HG03045 (cell line): ENCODE results near the gene OR52K1.
"Not testable (repeated sequence)": the region's sequence is repeated elsewhere in the genome, so short reads cannot be mapped to it uniquely, and the experiment has no call there.

Experiments used
- ATAC-seq: cut with Tn5 transposase; IDR thresholded peaks from one replicate; pipeline ENCODE4 v1.9.1; 2021; ENCODE audit warnings: mild to moderate bottlenecking, moderate library complexity; ENCODE audit not compliant: unreplicated experiment

The OR52K1 gene

GRCh38 chr11:4491405-4491804, 9.0 kb downstream of the OR52K1 start:
- ATAC-seq = not testable (repeated sequence)

DNA sequence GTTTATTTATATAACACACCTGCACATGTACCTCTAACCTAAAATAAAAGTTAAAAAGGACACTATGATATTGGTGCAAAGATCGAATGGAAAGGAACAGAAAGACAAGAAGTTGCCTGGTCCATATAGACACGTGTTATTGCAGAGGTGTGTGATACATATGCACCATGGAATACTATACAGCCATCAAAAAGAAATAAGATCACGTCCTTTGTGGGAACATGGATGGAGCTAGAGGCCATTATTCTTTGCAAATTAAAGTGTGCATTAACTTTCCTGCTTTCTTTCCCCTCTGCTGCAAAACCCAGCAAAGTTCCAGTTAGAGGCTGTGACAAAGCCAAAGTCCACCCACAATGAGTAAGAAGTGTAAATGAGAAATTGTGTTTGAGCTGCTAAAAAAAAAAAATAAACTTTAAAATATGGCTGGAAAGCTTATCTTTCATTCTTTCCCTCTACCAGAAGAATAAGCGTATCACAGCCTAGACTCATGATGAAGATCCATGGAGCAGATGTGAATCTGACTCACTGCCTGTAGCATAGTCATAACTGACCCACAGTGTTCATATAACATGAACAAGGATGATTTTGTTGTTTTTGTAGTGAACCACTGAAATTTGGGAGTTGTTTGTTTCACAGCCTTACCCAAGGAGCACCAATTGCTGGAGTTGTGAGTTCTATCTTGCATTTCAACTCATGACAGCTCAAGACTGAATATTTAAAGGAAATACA, 9.6 kb downstream of the OR52K1 start:
- no peak for ATAC-seq

- no peak for ATAC-seq
Measured at GRCh38 chr11:4493480-4493818, 11.0 kb downstream of the OR52K1 start.

DNA sequence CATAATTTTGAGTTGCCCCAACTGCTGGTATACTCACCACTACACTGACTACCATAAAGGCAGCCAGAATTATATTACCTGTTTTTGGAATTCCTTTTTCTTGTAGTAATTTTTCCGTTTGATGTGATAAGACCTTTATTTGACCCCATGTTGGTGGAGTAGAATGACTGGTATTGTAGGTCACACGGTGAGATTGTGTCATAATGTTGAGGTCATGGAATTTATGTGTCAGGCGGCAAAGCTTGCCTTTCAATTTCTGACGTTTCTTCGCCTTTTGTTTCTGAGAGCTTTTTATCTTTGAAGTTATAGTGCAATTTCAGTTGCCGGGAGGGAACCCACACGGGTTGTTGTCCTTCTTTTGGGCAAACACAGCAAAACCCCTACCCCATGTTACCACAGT, 13.0 kb downstream of the OR52K1 start:
- no peak for ATAC-seq

DNA sequence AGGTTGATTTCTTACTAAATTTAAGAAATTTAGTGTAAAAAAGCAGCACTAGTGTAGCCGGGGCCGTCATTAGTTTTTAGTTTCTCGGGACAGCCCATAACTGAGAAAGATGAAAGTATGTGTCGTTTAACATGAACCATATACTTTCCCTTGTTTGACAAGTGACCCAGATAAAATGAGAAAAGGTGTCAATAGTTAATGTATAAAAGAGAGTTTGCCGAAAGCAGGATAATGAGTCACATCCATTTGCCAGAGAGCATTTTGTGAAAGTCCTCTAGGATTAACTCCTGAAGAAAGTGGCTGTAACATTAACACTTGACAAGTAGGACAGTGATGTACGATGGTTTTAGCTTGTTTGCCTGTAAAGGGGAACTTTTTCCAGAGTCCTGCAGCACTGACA, 13.5 kb downstream of the OR52K1 start:
- ATAC-seq = no peak

DNA sequence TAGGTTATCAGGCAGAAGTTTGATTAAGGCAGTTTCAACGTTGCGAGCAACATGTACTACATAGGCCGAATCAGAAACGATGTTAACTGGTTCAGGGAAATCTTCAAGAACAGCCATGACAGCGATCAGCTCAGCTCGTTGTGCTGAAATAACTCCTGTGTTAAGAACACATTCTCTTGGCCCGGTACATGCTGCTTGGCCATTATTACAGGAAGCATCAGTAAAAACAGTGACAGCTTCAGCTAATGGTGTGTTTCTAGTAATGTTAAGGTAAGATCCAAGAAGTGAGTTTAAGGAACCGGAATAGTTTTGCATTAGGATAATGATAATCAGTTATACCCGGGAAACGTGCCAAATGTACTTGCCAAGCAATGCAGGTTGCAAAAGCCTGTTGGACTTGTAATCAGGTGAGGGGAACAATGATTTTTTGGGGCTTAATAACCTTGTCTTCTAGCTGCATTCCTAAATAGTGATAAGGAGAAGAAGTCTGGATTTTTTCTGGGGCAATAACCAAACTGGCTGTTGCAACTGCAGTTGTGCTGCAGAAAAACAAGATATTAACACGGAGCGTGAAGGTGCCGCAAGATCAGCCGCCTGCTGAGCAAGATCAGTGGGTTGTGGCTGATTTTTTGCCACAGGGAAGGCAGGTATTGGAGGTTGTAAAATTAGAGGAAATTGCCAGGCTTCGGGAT, 14.3 kb downstream of the OR52K1 start:
- no peak for ATAC-seq

DNA sequence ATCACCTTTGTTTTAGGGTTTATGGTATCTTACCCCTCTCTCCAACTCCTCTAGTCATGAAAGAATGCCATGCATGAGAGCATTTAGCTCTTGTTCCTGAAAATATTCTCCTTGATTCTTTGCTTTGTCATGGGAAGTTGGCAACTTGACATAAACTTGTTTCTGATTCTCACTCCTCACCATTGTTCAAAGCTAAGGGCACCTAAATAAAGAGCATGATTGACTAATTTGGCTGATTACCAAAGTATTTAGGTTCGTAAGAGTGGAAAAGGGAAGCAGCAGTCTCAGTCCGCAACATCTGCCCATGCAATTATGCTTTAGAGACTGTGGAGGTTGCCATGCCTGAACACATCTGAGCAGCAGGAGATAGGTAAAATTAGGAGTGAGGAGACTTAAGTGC, 26.4 kb downstream of the OR52K1 start:
- ATAC-seq = no peak

DNA sequence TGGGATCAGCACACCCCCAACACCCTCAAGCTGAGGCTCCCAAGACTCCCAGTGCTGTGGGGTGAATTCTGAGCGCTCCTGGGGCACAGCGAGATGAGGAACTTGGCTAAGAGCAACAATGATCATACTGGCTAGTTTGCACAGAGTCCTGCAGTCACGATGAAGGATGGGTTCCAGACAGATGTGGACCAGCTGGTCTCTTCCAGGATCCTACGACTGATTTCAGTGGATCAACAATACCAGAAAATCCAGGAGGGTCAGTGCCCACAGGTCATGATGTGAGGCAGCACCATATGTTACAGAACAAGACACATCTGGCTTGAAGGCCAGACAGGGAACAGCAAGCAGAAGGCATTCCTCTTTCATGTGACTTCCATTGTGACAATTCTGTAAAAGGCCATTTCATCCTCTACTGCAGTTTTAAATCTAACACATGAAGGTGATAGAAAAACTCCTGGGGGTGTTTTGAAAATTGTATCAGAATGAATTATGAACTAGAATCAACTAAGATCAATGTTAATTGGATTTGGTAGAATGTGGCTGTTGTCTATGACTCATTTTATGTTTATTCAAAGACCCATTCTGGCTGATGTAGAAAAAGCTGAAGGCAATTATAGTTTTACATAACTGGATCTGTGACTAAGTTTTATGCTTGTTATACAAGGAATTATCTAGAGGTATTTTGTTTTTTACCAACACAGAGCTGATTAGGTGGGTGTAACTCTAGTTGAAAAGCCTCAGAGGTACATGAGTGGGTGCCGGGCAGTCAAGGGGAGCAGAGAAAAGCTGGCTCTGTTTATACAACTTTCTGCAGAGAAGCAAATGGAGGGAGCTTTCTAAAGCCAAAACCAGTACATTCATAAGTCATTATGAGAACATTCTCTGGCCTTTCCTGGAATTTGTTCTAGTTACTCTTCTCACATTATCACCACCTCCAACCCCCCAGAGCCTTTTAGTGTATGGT, 29.1 kb downstream of the OR52K1 start:
- ATAC-seq = no peak

DNA sequence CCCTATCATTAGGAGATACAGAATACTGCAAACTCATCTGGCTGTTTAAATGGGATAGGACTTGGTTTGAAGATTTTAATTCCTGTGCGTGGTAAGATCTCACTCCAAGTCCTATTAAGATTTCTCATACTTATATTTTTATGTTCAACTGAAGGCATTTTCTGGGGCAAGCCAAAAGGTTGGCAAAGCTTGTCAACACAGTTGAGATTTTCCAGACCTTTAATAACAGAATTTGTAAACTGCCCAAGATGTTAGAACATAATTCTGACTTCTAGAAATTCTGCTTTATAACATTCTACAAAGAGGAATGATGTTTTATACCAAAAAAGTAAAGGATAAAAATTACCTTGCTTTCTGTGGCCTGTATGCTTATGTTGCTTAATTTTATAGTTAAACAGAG, 31.8 kb downstream of the OR52K1 start:
- ATAC-seq = no peak

GRCh38 chr11:4522339-4522738, 39.9 kb downstream of the OR52K1 start:
- no peak for ATAC-seq

GRCh38 chr11:4522752-4523151, 40.3 kb downstream of the OR52K1 start:
- no peak for ATAC-seq

DNA sequence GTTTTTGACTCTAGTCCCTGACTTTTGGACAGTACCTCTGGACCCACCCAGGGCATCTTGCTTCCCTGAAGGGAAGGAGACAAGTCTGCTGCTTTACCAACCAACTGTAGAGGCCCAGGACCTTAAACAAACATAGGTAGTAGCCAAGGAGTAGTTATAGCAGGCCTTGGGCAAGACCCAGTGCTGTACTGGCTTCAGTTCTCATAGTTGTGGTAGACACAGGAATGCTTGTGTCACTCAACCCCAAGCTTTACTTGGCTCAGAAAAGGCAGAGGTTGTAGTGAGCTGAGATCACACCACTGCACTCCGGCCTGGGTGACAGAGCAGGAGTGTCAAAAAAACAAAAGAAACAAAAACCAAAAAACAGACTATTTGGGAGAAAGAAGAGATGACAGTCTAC, 41.2 kb downstream of the OR52K1 start:
- no peak for ATAC-seq

DNA sequence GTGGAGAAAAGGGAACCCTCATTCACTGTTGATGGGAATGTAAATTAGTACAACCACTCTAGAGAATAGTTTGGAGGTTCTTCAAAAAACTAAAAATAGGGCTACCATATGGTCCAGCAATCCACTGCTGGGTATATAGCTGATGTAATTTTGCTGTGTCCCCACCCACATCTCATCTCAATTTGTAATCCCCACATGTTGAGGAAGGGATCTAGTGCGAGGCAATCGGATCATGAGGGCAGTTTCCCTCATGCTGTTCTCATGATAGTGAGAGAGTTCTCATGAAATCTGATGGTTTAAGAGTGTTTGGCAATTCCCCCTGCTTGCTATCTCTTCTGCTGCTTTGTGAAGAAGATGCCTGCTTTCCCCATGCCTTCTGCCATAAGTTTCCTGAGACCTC, 45.5 kb downstream of the OR52K1 start:
- no peak for ATAC-seq

- not testable (repeated sequence) for ATAC-seq
Measured at GRCh38 chr11:4531686-4532085, 49.2 kb downstream of the OR52K1 start.

DNA sequence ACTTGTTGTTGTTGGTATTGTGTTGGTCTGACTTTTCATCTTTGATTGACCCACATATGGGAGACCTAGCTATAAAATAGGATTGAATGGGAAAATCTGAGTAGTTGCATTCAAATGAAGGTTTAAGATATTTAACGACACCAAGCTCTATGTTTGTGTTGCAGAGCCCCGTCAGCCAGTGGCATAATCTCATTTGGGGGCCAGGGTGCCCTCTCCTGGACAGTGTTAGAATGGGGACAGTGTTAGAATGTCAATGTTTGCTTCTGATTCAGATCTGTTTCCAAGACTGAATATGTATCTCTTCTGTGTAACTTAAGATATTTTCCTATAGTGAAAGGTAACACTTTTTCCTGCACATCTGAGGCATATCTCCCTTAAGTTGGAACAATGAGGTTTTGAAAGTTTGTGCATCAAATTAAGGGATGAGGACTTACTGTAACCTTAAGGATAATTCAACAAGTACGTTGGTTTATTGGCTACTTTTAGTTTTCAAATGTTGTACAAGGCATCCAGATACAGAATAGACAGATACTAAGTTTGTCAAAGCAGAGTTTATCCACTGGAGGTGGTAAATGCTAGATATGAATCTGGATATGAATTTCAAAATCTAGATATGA, 57.3 kb downstream of the OR52K1 start:
- peak; percentile 75 for ATAC-seq

DNA sequence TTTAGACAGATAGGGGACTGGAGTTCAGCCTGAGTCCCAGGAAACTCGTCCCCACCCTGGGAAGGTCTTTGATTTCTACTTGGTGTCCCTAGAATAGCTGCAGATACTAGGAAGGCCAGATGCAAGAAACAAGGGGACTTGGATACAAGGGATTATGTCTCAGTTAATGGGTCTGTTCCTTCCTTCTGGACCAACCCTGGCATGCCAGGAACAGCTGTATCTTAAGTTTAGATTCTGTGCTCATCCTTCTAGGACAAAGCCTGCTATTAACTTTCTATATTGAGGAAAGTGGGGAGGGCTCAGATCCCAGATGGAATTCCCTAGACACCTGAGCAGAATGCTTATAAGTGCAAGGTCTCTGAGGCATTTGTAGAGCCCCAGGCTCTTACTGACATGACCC, 58.6 kb downstream of the OR52K1 start:
- ATAC-seq = no peak
